GM18499 (cell line): ENCODE data around the gene TIMP4.

ENCODE experiments used
- ATAC-seq: cut with Tn5 transposase; IDR thresholded peaks from one replicate; pipeline ENCODE4 v1.9.1; 2021; ENCODE audit warnings: moderate number of reproducible peaks; ENCODE audit not compliant: insufficient read depth, unreplicated experiment

TIMP4 gene

GRCh38 chr3:12158387-12159226, at the start of gene TIMP4:
TIMP4 (minus strand) TSS chr3:12158912; CDS start chr3:12158840, 72 bp downstream.
- ATAC-seq: no peak

DNA sequence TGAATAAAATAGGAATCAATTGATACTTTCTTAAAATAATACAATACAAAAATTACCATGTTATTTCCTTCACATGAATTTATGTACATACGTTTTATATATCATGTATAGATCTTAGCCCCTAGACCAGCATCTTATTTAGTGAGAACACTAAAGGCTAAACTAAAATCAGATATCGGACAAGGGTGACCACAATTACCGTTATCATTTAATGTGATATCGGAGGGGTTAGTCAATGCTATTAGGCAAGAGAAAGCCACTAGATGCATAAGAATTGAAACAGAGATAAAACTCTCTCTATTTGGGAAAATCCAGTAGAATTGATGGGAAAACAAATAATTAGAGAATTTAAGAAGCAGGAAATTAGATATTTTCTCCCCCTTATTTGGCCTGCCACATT, 46.5 kb upstream of the TIMP4 start:
- ATAC-seq: no peak

DNA sequence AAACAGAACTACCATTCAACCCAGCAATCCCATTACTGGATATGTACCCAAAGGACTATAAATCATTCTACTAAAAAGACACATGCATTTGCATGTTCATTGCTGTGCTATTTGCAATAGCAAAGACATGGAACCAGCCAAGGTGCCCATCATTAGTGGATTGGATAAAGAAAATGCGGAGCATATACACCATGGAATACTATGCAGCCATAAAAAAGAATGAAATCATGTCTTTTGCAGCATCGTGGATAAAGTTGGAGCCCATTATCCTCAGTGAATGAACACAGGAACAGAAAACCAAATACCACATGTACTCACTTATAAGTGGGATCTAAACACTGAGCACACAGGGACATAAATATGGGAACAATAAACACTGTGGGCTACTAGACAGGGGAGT, 43.1 kb upstream of the TIMP4 start:
- ATAC-seq: no peak

DNA sequence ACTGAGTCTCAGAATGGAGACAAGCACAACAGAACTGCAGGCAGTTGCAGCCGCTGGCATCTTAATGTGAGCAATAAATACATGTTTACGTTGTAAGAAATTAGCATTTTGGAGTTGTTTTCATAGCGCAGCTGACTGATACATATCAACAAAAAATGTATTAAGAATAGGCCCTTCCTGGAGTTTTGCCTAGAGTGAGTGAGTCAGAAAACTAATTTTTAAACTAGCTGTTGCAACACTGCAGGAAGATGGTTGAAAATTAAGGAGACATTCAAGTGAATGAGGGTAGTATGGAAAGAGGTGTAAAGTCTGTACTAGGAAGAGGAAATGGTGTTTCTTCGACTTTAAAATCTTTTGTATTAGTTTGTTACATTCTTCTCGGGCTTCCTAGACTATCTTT, 39.6 kb upstream of the TIMP4 start:
- no peak for ATAC-seq

- peak; percentile 31 for ATAC-seq
Measured at GRCh38 chr3:12197475-12197874, 38.8 kb upstream of the TIMP4 start.

GRCh38 chr3:12196684-12197083, 38.0 kb upstream of the TIMP4 start:
- no peak for ATAC-seq

DNA sequence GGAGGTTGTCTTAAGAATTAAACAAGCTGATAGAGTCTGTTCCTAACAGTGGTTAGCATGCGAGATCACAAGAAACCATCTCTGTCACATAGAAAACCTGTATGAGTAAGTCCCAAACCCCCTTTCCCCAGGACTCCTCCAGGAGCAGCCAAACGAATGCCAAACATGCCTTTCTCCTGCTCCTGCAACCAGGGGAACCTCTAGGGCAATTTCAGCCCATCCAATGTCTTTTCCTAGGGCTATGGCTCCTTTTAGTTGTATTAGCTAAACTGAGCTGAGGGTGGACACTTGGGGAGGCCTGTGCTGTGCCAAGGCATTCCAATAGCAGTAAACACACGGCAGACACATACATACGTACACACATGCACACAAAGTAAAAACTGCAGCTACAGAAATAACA, 36.5 kb upstream of the TIMP4 start:
- ATAC-seq: no peak

DNA sequence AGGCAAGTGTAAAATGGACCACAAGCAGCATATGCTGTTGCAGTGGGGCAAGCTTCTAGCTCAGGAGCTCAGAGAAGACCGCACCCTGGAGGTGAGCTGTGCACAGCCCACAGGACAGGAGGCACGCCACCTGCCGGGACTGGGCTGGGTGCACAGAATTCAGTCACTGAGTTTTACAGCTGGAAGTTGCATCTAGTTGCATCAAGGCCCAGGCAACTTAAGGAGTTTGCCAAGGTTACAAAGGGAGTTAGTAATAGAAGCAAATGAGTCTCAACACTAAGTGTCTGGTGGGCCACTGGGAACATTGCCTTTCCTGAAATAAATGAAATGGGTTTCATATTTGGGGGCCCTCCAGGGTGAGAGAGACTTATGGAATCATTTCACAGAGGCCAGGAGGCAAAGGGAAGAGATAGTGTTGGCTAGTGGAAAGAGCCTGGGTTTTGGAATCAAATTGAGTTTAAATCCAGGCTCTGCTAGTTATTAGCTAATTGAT, 36.0 kb upstream of the TIMP4 start:
- ATAC-seq: no peak

DNA sequence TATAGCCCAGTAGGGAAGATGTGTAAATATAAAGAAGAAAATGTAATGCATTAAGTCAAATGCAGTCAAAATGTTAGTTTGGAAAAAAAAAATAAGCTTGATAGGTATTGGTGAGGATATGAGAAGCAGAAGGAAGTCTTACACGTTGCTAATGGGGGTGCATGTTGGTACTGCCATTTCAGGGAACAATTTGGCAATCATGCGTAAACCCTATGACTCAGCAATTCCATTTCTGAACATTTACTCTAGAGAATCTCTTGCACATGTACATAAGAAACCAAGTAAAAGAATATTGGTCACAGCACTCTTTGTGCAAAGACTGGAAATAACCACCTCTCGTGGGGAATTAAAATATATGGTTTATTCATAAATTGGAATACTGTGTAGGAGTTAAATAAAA, 35.5 kb upstream of the TIMP4 start:
- no peak for ATAC-seq

DNA sequence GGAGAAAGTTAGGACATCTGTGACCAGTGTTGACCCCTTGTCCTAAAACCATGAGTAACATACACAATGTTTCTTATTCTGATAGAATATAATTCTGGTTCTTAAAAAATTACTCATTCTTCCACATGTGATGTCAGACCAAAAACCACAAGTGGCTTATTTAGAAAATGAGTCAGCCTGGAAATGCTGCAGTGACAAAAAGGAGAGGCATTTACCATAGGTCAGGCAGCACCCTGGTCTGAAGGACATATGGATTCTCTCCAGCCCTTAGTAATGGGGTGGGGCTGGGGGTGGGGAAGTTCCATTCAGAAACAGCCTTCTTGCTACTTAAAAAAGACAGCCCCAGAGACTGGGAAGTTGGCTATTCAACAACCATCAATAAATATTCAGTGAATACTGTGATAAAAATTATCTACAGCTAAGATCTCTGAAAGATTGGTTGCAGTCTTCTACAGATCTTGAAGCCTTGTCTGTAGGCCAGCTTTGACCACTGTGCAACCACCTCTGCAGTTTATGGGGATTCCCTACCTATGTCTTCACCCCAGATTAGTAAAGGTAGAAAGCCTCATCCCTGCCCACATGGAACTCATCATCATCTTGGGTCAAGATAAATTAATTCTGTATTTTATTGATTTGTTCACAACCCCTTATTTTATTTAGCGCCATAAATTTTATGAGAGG, 34.9 kb upstream of the TIMP4 start:
- peak; percentile 44 for ATAC-seq

DNA sequence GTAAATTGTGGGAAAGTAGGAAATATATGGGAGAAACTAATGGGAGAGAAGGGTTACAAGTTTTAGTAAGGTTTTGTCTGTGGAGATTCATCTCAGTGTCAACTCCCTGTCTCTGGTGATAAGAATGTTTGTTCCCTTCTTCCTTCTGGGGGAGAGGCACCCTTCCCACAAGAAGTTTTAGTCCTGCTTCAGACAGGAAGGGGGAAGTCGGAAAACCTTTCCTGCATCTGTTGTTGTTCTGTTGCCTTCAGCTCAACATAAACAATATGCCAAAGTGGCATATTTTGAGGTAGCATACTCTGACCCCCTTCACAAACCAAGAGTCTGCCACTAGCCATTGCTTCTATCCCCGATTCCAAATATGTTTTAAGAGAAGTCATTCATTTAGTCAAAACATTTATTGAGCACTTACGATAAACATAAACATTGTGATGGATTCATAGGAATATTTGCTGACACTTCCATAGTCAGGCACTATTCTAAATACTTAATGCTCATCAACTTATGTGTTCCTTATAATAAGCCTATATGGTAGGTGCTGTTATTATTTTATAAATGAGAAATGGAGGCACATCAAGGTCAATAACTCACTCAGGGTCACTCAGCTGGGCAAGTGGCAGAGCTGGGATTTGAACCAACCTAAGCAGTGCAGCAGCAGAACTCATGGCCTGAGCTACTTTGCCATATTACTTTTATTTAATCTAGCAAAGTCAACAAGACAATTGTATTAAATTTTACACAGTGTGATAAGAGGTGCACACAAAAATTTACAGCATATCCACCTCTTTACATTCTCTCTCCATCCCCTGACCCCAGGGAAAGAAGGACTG, 34.2 kb upstream of the TIMP4 start:
- no peak for ATAC-seq

GRCh38 chr3:12192173-12192572, 33.5 kb upstream of the TIMP4 start:
- ATAC-seq: no peak

- ATAC-seq: no peak
Measured at GRCh38 chr3:12191559-12191958, 32.8 kb upstream of the TIMP4 start.

GRCh38 chr3:12190832-12191231, 32.1 kb upstream of the TIMP4 start:
- ATAC-seq: no peak

GRCh38 chr3:12190221-12190807, 31.6 kb upstream of the TIMP4 start:
- ATAC-seq: no peak

DNA sequence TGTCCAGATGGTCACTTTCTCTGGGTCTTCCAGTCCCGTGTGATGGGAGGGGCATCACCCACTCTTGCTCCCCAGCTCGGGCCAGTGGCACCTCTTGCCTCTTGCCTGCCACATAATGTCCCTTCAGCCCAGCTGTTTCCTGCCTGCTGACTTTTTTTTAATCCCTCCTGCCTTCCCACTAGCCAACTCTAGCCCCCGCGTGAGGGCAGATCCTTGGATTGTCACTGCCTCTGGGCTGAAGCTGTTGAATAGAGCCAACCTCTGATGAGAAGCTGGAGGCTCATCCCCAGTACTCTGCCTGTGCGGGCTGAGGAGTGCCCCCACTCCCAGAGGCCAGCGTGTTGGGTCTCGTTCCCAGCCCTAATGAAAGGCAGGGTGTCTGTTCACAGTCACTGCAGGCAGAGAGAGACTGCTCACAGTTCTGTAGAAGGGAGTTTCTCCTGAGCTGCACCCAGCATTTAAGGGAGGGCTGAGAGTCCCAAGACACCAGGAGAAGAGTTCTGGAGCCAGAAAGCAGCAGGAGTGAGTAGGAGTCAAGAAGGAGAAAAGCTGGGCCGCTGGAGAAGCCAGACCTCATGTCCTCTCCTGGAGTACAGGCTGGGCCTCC, 30.1 kb upstream of the TIMP4 start:
- no peak for ATAC-seq

DNA sequence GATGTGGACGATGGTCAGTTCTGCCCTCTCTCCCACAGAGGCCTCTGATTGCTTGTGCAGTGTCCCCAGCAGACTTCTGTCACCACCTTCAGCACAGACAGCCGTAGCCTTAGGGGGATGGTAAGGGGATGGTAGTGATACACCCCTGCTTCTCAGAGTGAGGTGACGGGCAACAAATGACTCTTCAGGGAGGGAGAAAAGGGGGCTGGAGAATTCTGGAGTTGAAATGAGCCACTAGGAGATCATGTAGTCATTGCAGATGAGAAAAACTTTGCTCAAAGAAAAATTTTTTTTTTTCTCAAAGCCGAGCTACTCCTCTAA, 29.6 kb upstream of the TIMP4 start:
- ATAC-seq: no peak

GRCh38 chr3:12187448-12188327, 29.0 kb upstream of the TIMP4 start:
- ATAC-seq: no peak
